OCI-LY7 (cell line): ENCODE measurements around the gene KRTAP10-8.
"Not testable (repeated sequence)": the region's sequence is repeated elsewhere in the genome, so short reads cannot be mapped to it uniquely, and the experiment has no call there.

ENCODE experiments used
- CTCF ChIP-seq: fragments of 200-600 bp; sonication (generic); conservative IDR thresholded peaks from 2 replicates; pipeline ENCODE4 v1.5.1; 2014; ENCODE audit warnings: mild to moderate bottlenecking, antibody characterized with exemption, low read length, moderate library complexity, mixed read lengths
- EZH2phosphoT487 ChIP-seq: fragments of 200-600 bp; sonication (generic); IDR thresholded peaks from 2 replicates; pipeline ENCODE4 v1.6.1; 2018; ENCODE audit warnings: low read depth, borderline replicate concordance, mild to moderate bottlenecking, mixed run types, antibody characterized with exemption, low read length, moderate library complexity, mixed read lengths

GRCh38 chr21:44591801-44592130 lies 20.1 kb upstream of the KRTAP10-8 start:
- TF ChIP-seq CTCF, EZH2phosphoT487: not testable (repeated sequence)
